ENCODE measurements around the gene CTNNA3. TPM values are rescaled to one million over a fixed set of nuclear protein-coding genes. Genes with fewer than 3 reads are reported as not detected.

CTNNA3 gene
- total RNA-seq, 1 donor from 2014 or later = 0.30 TPM

DNA sequence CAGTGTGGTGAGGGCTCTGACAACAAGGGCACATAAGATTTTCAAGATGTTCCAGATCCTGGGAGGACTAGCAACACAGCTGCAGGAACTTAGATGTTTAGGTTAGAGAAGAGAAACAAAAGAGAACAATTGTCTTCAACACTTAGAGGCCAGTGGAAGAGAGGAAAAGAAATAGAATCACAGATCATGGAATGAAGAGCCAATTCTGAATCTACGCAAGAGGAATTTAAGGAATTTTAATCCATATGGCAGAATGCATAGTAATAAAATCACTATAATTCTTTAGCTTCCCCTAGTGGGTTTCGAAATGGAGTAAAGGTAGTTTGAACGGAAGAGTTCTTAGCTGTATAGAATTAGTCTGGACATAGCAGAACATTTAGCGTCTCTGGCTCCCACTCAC is 884.8 kb downstream of the CTNNA3 start:
- Mint-ChIP-seq H3K4me3 (ENCODE audit: unreplicated experiment) (no peak overlapping the region), H3K27me3 (ENCODE audit: unreplicated experiment) (no peaks in the 10 kb centered on the region), H3K27ac (ENCODE audit: unreplicated experiment) (peak overlapping the region; percentile 52), H3K36me3 (ENCODE audit: unreplicated experiment) (no peaks in the 10 kb centered on the region), H3K9me3 (ENCODE audit: unreplicated experiment) (peaks cover 13% of the 10 kb centered on the region), H3K4me1 (ENCODE audit: unreplicated experiment) (peaks cover 23% of the 10 kb centered on the region)
- no peak for DNase-seq (ENCODE audit: extremely low spot score, unreplicated experiment)
- TF ChIP-seq, protein P1, sequence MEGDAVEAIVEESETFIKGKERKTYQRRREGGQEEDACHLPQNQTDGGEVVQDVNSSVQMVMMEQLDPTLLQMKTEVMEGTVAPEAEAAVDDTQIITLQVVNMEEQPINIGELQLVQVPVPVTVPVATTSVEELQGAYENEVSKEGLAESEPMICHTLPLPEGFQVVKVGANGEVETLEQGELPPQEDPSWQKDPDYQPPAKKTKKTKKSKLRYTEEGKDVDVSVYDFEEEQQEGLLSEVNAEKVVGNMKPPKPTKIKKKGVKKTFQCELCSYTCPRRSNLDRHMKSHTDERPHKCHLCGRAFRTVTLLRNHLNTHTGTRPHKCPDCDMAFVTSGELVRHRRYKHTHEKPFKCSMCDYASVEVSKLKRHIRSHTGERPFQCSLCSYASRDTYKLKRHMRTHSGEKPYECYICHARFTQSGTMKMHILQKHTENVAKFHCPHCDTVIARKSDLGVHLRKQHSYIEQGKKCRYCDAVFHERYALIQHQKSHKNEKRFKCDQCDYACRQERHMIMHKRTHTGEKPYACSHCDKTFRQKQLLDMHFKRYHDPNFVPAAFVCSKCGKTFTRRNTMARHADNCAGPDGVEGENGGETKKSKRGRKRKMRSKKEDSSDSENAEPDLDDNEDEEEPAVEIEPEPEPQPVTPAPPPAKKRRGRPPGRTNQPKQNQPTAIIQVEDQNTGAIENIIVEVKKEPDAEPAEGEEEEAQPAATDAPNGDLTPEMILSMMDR (IDR thresholded peaks at IDR 0.05) = no peak

DNA sequence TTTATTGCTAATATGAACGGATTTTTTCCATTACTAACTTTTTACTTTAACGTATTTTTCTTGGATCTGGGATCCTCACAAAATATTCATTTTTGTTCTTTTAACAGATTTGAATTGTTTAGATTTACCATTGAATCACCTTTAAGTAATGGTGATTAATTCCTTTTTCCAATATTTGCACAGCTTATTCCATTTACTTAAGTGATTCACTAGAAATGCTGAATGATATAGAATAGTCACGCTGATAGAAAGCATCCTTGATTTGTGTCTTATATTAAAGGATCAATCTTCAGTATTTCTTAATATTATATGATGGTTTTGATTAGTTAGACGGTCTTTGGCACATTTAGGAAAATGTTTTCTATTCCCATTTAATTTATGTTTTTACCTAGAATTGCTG is 886.6 kb downstream of the CTNNA3 start:
- no peak for DNase-seq (ENCODE audit: extremely low spot score, unreplicated experiment)
- no peaks in the 10 kb centered on the region for H3K36me3 Mint-ChIP-seq (ENCODE audit: unreplicated experiment)
- H3K27ac Mint-ChIP-seq (ENCODE audit: unreplicated experiment) = no peak overlapping the region
- peaks cover 13% of the 10 kb centered on the region for H3K9me3 Mint-ChIP-seq (ENCODE audit: unreplicated experiment)
- TF ChIP-seq, protein P1 (IDR thresholded peaks at IDR 0.05) = no peak
- no peak overlapping the region for H3K4me3 Mint-ChIP-seq (ENCODE audit: unreplicated experiment)
- no peaks in the 10 kb centered on the region for H3K27me3 Mint-ChIP-seq (ENCODE audit: unreplicated experiment)
- peaks cover 40% of the 10 kb centered on the region for H3K4me1 Mint-ChIP-seq (ENCODE audit: unreplicated experiment)

DNA sequence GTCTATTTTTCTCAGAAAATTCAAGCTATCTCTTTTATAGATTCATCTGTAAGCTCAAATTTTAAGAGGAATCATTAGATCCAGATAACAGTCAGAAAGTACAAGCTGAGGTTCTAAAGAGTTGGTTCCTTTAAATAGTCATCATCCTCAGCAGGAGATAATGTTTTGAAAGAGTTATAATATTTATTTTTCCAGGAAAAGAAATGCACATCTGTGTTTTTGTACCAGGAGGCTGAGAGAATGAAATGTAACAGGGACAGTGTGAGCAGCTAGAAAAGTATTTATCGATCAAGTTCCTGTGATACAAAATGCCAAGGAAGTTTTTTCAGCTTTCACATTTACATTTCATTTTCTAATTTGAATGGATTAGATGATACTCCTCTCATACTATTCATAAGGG is 890.4 kb downstream of the CTNNA3 start:
- Mint-ChIP-seq H3K4me1 (ENCODE audit: unreplicated experiment) (peaks cover 36% of the 10 kb centered on the region), H3K36me3 (ENCODE audit: unreplicated experiment) (peaks cover 2% of the 10 kb centered on the region), H3K9me3 (ENCODE audit: unreplicated experiment) (peaks cover 7% of the 10 kb centered on the region), H3K4me3 (ENCODE audit: unreplicated experiment) (peak overlapping the region; percentile 28), H3K27ac (ENCODE audit: unreplicated experiment) (peak overlapping the region; percentile 86), H3K27me3 (ENCODE audit: unreplicated experiment) (no peaks in the 10 kb centered on the region)
- TF ChIP-seq, protein P1 (IDR thresholded peaks at IDR 0.05) = no peak
- DNase-seq (ENCODE audit: extremely low spot score, unreplicated experiment) = no peak

DNA sequence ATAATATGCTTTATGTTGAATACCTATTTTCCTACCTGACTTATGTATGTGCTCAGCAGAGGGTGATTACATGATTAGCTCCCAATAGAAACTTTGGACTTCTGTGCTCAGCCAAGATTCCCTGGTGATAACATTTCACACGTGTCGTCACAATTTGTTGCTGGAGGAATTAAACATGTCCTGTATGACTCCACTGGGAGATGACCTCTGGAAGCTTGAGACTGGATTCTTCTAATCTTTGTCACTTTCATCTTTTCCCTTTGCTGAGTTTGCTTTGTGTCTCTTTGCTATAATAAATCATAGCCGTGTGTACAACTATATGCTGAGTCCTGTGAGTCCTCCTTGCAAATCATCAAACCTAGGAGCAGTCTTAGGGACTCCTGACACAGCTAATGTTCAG is 891.0 kb downstream of the CTNNA3 start:
- H3K4me1 Mint-ChIP-seq (ENCODE audit: unreplicated experiment) = peaks cover 31% of the 10 kb centered on the region
- H3K27me3 Mint-ChIP-seq (ENCODE audit: unreplicated experiment) = no peaks in the 10 kb centered on the region
- H3K4me3 Mint-ChIP-seq (ENCODE audit: unreplicated experiment) = no peak overlapping the region
- TF ChIP-seq, protein P1 (IDR thresholded peaks at IDR 0.05) = no peak
- peak overlapping the region; percentile 78 for H3K27ac Mint-ChIP-seq (ENCODE audit: unreplicated experiment)
- H3K36me3 Mint-ChIP-seq (ENCODE audit: unreplicated experiment) = peaks cover 2% of the 10 kb centered on the region
- peaks cover 7% of the 10 kb centered on the region for H3K9me3 Mint-ChIP-seq (ENCODE audit: unreplicated experiment)
- no peak for DNase-seq (ENCODE audit: extremely low spot score, unreplicated experiment)

DNA sequence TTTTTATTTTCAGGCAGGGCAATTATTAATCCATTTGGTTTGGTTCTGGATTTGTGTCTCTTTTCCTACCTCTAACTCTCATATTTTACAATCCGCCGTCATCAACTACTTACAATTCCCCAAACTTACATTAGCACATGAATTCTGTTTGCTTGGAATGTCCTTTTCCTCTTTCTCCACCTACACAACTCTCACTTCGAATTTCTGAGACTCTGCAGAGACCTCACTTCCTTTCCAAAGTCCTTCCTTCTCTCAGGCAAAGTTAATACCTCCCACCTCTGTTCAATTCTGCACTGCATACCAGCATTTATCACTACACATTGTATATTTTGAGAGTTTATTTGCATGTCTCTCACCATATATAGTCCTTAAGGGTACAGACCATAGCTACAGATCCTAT is 892.8 kb downstream of the CTNNA3 start:
- TF ChIP-seq, protein P1 (IDR thresholded peaks at IDR 0.05) = no peak
- Mint-ChIP-seq H3K27ac (ENCODE audit: unreplicated experiment) (no peak overlapping the region), H3K4me3 (ENCODE audit: unreplicated experiment) (no peak overlapping the region), H3K27me3 (ENCODE audit: unreplicated experiment) (no peaks in the 10 kb centered on the region), H3K9me3 (ENCODE audit: unreplicated experiment) (peaks cover 3% of the 10 kb centered on the region), H3K36me3 (ENCODE audit: unreplicated experiment) (peaks cover 2% of the 10 kb centered on the region), H3K4me1 (ENCODE audit: unreplicated experiment) (peaks cover 46% of the 10 kb centered on the region)
- no peak for DNase-seq (ENCODE audit: extremely low spot score, unreplicated experiment)
